NCI-H69 (cell line): ENCODE data around the gene STBD1.
"Not testable (repeated sequence)": the region's sequence is repeated elsewhere in the genome, so short reads cannot be mapped to it uniquely, and the experiment has no call there.

ENCODE experiments used
- DNase-seq: peaks from one replicate; lab custom pipeline; 2025; lab: John Stamatoyannopoulos, UW

STBD1 gene

GRCh38 chr4:76305971-76306881 lies at the start of gene STBD1:
STBD1 (plus strand) TSS chr4:76306733; CDS start chr4:76306770, 37 bp downstream.
- DNase-seq: peak; percentile 72

DNA sequence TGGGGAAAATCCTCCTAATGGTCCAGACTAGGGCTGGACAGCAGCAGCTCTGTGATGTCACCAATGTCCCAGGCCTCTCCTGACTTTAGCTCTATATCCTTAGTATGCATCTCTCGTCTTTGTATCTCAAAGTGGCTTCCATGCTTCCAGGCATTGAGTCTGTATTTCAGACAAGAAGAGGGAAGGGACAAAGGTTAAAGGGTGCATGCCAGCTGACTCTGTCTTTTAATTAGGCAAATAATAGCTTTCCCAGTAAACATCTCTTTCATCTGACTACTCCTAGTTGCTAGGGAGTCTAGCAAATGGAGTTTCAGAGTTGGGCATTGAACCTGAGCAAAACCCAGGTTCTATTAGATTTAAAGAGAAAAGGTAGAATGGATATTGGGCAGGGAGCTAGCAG lies 49.6 kb upstream of the STBD1 start:
- no peak for DNase-seq

DNA sequence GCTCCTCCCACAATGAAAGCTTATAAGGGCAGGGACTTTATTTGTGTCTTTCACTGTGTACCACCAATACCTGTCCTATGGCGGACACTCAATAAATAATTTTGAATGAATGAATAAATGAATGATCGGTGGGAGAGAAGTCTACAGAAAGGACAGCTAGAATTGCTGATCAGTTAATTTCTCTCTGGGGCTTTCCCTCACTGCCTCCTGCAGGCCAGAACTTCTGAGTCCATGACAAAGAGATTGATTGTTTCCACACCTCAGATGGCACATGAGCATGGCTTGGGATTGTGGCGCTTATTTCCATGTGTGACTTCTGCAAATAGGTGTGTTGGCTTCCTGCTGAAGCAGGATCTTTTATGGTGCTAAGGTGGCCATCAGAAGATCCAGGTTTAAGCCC lies 48.7 kb upstream of the STBD1 start:
- no peak for DNase-seq

DNA sequence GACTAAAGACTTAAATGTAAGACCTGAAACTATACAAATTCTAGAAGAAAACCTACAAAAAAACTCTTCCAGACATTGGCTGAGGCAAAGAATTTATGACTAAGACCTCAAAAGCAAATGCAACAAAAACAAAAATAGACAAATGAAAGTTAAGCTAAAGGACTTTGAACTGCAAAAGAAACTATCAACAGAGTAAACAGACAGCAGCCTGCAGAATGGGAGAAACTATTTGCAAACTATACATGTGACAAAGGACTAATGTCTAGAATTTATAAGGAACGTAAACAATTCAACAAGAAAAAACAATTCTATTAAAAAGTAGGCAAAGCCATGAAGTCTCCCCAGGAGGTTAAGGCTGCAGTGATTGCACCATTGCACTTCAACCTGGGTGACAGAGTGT lies 46.0 kb upstream of the STBD1 start:
- no peak for DNase-seq

DNA sequence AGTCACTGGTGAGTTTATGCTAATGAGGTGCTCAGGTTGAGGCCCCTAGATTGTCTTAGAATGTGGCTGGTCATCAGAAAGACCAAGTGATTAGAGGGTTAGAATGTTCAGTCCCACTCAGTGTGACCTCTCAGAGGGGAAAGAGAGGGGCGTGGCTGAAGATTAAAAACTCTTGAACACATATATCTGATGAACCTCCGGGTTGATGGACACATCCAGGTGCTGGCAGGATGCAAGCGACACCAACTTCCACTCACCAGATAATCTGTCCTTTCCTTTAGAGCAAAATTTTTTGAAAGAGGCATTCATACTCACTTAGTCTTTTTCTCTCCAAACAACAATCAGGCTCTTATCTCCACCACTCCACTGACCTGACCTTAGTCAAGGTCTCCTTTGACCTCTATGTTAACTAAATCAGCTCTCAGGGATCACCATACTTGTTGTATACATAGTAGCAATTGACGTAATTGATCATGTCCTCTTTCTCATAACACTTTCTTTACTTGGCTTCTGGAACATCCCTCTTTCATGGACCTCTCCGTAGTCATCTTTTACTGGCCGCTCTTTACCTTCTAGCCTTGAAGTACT lies 40.8 kb upstream of the STBD1 start:
- DNase-seq: no peak

DNA sequence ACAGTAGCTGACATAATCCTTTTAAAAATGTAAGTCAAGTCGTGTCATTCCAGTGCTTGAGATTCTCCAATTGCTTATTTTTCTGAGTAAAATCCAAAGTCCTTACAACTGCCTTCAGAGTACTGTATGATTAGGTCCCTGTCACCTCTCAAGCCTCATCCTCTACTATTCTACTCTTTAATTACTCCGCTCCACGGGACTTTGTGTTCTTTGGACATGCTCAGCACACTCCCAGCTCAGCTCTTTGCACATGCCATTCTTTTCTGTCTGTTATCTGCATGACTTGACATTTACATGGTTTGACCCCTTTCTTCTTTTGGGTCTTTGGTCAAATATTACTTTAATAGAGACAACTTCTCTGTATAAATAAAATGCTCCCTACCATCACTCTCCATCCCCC lies 39.9 kb upstream of the STBD1 start:
- no peak for DNase-seq

DNA sequence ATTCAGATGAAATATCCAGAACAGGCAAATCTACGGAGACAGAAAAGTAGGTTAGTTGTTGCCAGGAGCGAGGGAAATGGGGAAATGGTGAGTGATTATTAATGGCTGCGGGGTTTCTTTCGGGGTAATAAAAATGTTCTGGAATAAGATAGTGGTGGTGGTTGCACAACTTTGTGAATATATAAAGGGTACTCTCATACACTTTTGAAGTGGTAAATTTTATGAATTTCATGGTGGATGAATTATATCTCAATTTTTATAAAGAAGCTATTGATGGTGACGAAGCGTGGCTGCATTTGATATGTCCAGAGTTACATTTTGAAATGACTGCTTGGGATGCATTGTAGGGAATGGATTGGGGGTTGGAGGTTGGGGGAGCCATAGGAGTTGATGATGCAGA lies 38.7 kb upstream of the STBD1 start:
- DNase-seq: no peak

DNA sequence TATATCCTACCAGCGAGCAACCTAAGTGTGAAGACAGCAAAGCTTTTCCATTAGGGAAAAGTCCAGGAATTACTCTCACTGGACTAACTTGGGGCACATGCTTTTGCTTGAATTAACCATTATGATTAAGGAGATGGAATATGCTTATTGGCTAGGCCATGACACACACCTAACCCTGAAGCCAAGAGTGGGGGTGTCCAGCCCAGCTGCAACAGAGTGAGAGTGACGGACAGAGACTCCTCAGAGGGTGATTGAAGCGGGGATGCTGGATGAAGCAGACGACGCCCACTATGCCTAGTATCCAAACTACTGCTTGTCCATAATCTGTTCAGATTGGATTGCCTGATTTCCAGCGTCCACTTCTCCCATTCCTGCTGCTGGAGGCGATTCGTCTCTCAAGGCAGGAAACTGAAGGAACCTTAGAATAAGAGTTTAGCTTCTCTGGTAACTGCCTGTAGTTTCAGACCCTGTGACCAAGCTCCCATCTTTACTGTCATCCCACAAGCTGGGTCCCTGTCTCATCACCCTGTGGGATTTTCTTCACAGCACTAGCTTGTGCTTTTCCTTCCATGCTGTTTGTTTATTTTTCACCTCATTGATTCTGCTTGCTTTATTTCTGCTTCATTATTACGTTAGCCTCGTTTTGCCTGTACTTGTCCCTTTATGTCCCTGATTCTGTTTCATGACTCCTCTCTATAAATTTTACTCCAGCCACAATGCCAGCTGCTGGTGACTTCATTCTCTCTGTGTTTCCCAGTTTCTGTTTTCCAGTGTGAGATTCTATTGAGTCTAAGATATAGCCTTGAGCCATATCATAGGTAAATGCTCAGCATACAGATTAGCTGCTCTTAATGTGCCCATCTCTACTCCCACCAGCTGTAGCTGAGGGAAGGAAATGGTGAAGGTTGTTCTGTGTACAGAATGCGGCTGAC lies 36.0 kb upstream of the STBD1 start:
- DNase-seq: peak; percentile 61

GRCh38 chr4:76271248-76271647 lies 35.3 kb upstream of the STBD1 start:
- no peak for DNase-seq

- DNase-seq: no peak
Measured at GRCh38 chr4:76272073-76272472, 34.5 kb upstream of the STBD1 start.

GRCh38 chr4:76272582-76272981 lies 34.0 kb upstream of the STBD1 start:
- no peak for DNase-seq

- DNase-seq: no peak
Measured at GRCh38 chr4:76272999-76273398, 33.5 kb upstream of the STBD1 start.

GRCh38 chr4:76275486-76276124 lies 30.9 kb upstream of the STBD1 start:
- no peak for DNase-seq

DNA sequence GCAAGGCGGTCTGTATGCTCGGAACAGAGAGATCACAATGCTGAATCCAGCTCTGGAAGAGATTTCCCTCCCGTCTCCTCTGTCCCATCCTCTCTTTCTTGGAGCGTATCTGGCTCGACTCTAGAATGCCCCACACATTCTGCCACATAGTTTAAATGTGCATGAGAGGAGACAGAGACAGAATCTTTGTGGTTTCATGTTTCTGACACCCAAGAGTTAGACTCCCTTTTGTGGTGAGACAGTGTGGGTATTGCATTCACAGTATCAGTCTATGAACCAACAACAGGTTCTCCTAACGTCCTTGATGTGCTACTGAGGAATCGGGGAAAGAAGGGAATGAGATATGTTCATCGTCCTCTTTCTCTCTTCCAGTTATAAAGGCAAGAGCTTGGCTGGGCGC lies 29.7 kb upstream of the STBD1 start:
- no peak for DNase-seq

DNA sequence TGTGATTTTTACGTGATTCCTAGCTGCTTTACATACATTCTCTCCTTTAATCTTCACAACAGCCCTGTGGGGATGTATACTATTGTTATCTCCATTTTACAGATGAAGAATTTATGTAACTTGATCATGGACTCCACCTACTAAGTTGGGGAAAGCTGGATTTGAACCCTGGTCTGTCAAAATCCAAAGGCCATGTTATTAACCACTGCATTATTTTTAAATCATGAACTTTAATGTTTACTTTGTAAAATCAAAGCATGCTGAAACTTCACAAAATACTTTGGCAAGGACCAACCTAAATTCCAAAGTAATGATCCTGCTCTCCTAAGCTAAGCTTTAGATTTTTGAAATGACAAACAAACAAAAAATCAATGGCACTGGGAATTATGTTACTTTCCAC lies 28.9 kb upstream of the STBD1 start:
- DNase-seq: no peak

DNA sequence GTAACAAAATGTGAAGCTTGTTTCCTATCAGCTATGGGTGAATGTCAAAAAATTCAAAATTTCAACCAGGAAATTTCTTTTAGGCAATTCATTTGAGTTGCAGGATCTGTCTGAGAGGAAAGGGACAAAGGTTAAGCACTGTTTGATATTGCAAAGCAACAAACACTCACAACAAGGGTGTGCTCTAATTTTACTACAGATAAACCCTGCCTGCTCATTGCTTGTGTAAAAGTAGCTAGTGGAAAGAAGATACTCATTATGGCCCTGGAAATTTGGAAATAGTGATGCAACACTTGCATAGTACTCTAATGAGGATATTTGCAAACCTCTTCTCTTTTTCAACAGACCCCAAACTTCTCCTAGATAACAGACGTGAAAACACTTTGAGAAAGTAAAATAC lies 27.9 kb upstream of the STBD1 start:
- DNase-seq: no peak

GRCh38 chr4:76279462-76279861 lies 27.1 kb upstream of the STBD1 start:
- DNase-seq: peak; percentile 9

GRCh38 chr4:76280488-76281441 lies 25.8 kb upstream of the STBD1 start:
- no peak for DNase-seq

- not testable (repeated sequence) for DNase-seq
Measured at GRCh38 chr4:76281594-76281993, 24.9 kb upstream of the STBD1 start.

GRCh38 chr4:76282941-76283689 lies 23.4 kb upstream of the STBD1 start:
- no peak for DNase-seq
